ENCODE measurements around the gene ADCK1. TPM values are rescaled to one million over a fixed set of nuclear protein-coding genes. Genes with fewer than 3 reads are reported as not detected.

Gene ADCK1
- total and polyA plus RNA-seq, 2 donors (not counting 3 experiments of a cell fraction or from before 2014, with no cell fraction given) = 4.2 to 6.9 TPM

- no peak overlapping the region for H3K4me2 ChIP-seq (ENCODE audit: insufficient read depth, low read length)
- intact Hi-C loops (cut with micrococcal nuclease) (no loop called here), dilution Hi-C loops (cut with MboI; ENCODE audit: extremely low pct_ligation_motif_present, low sequenced_read_pairs) (no loop called here)
- H3K27ac ChIP-seq (ENCODE audit: insufficient read depth, low read depth, low read length) = no peak overlapping the region
- H4K20me1 ChIP-seq (replicated peaks; ENCODE audit: control insufficient read depth, extremely low read depth, insufficient read depth, low read length) = no peaks in the 10 kb centered on the region
- H3K36me3 ChIP-seq (ENCODE audit: control insufficient read depth in 2 of 2, extremely low read depth in 1 of 2, insufficient read depth in 2 of 2, low read length in 2 of 2) = no peaks in the 10 kb centered on the region
- no peak overlapping the region for H3K4me3 ChIP-seq (replicated peaks in 1 of 3; ENCODE audit: insufficient read depth in 1 of 3, low read depth in 1 of 3, low read length in 3 of 3)
- POLR2A ChIA-PET = no interaction called here
- DNase-seq (ENCODE audit: low read depth, low spot score) = no peak
- CTCF ChIA-PET = interaction anchor here (0.9 kb wide), 1 partner anchor 701 kb away, joined by 4 read pairs; no protein-coding TSS in a partner anchor
- H3K9ac ChIP-seq (replicated peaks; ENCODE audit: extremely low read depth, insufficient read depth, low read length) = no peak overlapping the region
- no peaks in the 10 kb centered on the region for H3K4me1 ChIP-seq (ENCODE audit: control insufficient read depth, extremely low read depth, insufficient read depth, low read length)
- no peaks in the 10 kb centered on the region for H3K79me2 ChIP-seq (ENCODE audit: control insufficient read depth, insufficient read depth, low read length)
- FAIRE-seq = no peak
- no peaks in the 10 kb centered on the region for H3K9me1 ChIP-seq (replicated peaks; ENCODE audit: control insufficient read depth, extremely low read depth, insufficient read depth, low read length)
- no TSS peak for BruUV-seq (replicated peaks)
- H3K27me3 ChIP-seq (ENCODE audit: control insufficient read depth in 2 of 2, insufficient read depth in 2 of 2, low read length in 2 of 2) = no peaks in the 10 kb centered on the region
- no peak overlapping the region for H2AFZ ChIP-seq (ENCODE audit: low read depth, low read length)
- no peak for TF ChIP-seq CTCF (IDR thresholded peaks at IDR 0.05; ENCODE audit: extremely low read depth in 1 of 2, insufficient read depth in 1 of 2, low read depth in 1 of 2, low read length in 2 of 2)
- no peak for TF ChIP-seq EZH2 (IDR thresholded peaks at IDR 0.05; ENCODE audit: borderline replicate concordance, low read depth, low read length, severe bottlenecking)
- TF ChIP-seq GATA2 (IDR thresholded peaks at IDR 0.05; ENCODE audit: insufficient read depth, insufficient read length, low read depth, low read length) = no peak
- no peak for TF ChIP-seq FOS (IDR thresholded peaks at IDR 0.05; ENCODE audit: borderline replicate concordance, insufficient read depth, low read length)
- no peak for TF ChIP-seq POLR2A (IDR thresholded peaks at IDR 0.05; ENCODE audit: low read depth, low read length)
- TF ChIP-seq JUN (IDR thresholded peaks at IDR 0.05; ENCODE audit: borderline replicate concordance, insufficient read depth, insufficient read length, low read depth) = no peak
- no peak for TF ChIP-seq MYC (IDR thresholded peaks at IDR 0.05; ENCODE audit: low read depth, low read length)
- TF ChIP-seq MAX (IDR thresholded peaks at IDR 0.05; ENCODE audit: insufficient read depth, insufficient read length) = no peak
- TF ChIP-seq POLR2AphosphoS5 (IDR thresholded peaks at IDR 0.05; ENCODE audit: insufficient read depth, low read depth, low read length) = no peak
- no peaks in the 10 kb centered on the region for H3K9me3 ChIP-seq (replicated peaks; ENCODE audit: control insufficient read depth, insufficient read depth, low read length)
Measured at GRCh38 chr14:77865455-77865854, 65.5 kb downstream of the ADCK1 start.
